HG03095 (cell line): ENCODE results near the gene RAB22A.
"Not testable (repeated sequence)": the region's sequence is repeated elsewhere in the genome, so short reads cannot be mapped to it uniquely, and the experiment has no call there.

Experiments used
- ATAC-seq: cut with Tn5 transposase; IDR thresholded peaks from one replicate; pipeline ENCODE4 v1.9.1; 2021; ENCODE audit warnings: moderate library complexity; ENCODE audit not compliant: unreplicated experiment

The RAB22A gene

DNA sequence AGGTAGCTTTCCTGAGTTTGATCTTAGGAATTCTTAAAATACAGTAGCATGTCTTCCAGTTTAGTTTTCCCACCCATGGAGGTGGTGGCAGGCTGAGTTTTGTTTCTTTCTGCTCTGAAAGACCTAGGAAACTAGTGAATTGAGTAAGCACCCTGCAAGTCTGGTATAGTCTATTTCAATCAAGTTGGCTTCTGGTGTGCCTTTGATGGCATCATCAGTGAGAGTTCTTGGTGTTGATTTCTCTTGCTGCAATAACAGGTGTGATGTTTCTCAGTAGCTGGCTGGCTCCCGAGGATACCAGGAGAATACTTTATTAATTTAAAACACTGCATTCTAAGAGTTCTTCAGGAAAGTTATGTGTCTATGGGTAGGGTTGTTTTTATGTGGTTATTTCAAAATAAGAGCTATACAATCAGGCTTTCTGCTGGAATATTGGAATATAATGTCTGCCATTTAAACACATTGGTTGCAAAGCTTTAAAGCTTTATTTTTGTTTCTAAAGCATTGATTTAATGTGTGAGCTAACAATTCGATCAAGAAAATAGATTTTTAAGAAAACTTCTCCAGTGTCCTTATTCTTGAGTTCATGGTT, 98.5 kb downstream of the RAB22A start:
- peak; percentile 51 for ATAC-seq

DNA sequence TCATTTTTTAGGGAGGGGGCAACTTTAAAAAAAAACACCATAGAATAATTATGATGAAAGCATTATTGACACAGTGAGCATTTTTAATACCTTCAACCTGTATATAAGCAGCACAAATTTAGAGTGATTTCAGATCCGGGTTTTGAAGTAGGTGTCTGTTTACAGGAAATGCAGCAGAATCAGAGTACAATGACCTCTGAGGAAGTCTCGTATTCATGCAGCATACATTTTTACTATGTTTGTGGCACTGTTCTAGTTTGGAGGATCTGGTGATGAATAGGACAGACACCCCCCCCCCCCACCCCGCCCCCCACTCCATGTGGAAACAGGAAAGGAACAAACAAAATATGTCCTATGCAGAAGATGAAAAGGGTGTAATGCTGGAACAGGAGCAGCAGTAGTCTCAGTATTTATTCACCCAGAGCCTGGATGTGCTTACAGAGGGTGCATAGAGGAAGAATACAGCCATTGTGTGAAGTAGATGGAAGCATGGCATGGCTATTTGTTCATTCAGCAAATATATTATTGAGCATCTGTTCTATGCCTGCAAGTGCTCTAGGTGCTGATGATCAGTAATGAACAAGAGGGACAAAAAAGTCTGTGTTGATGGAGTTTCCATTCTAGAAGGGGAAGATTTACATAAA, 99.2 kb downstream of the RAB22A start:
- peak; percentile 50 for ATAC-seq

DNA sequence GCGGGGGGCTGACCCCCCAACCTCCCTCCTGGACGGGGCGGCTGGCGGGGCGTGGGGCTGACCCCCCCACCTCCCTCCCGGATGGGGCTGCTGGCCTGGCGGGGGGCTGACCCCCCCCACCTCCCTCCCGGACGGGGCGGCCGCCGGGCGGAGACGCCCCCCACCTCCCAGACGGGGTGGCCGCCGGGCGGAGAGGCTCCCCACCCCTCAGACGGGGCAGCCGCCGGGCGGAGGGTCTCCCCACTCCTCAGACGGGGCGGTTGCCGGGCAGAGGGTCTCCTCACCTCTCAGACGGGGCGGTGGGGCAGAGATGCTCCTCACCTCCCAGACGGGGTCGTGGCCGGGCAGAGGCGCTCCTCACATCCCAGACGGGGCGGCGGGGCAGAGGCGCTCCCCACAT, 104.7 kb downstream of the RAB22A start:
- ATAC-seq, result not testable (repeated sequence)

- ATAC-seq, result not testable (repeated sequence)
Observed at GRCh38 chr20:58414786-58415185, 105.3 kb downstream of the RAB22A start.

- no peak for ATAC-seq
Observed at GRCh38 chr20:58416057-58416456, 106.5 kb downstream of the RAB22A start.

- ATAC-seq, result no peak
Observed at GRCh38 chr20:58416835-58417234, 107.3 kb downstream of the RAB22A start.
